CD4-positive, alpha-beta T cell (primary cell): ENCODE measurements around the gene HBM. TPM values are rescaled to one million over a fixed set of nuclear protein-coding genes. Genes with fewer than 3 reads are reported as not detected.
"Not testable (repeated sequence)": the region's sequence is repeated elsewhere in the genome, so short reads cannot be mapped to it uniquely, and the experiment has no call there.

Experiments used
- ATAC-seq: fragments of 200-7000 bp; cut with Tn5 transposase; one replicate; pipeline ENCODE4 v1.10.0; 2022; ENCODE audit warnings: mild to moderate bottlenecking; ENCODE audit not compliant: poor library complexity
- CTCF ChIA-PET: fragments of 350-600 bp; sonication (Branson Sonifier 250); formaldehyde crosslinking; loops from one replicate; lab custom pipeline; 2021; ENCODE audit warnings: antibody characterized with exemption, inconsistent platforms; lab: Charles Lee
- POLR2A ChIA-PET: fragments of 350-600 bp; sonication (Branson Sonifier 250); formaldehyde crosslinking; loops from one replicate; lab custom pipeline; 2021; ENCODE audit warnings: antibody characterized with exemption, inconsistent platforms; lab: Charles Lee
- DNase-seq, 14 experiments: peaks; one replicate each; pipeline ENCODE4 v3.0.0-alpha.2; 2013 to 2020; ENCODE audit warnings: mixed read lengths in 2 of 14
- H3K27ac ChIP-seq, 2 donors: one replicate each; pipeline versions ENCODE4 v1.5.1 to v1.7.0; 2013; ENCODE audit warnings: low read length in 2 of 2, low read depth in 1 of 2, mild to moderate bottlenecking in 1 of 2
- H3K27me3 ChIP-seq, 2 experiments: 1 replicate in 1 of 2; 2 replicates in 1 of 2; pipeline versions ENCODE4 v1.6.1 to v1.7.0; 2013; ENCODE audit warnings: low read length in 2 of 2, control low read depth in 1 of 2, mild to moderate bottlenecking in 1 of 2, moderate library complexity in 1 of 2; ENCODE audit not compliant: insufficient read depth in 2 of 2, control insufficient read depth in 1 of 2
- H3K36me3 ChIP-seq: one replicate; pipeline ENCODE4 v1.6.1; 2013; ENCODE audit warnings: low read length, control low read depth; ENCODE audit not compliant: insufficient read depth
- H3K4me1 ChIP-seq: one replicate; pipeline ENCODE4 v1.6.1; 2013; ENCODE audit warnings: low read length, control low read depth; ENCODE audit not compliant: insufficient read depth
- H3K4me3 ChIP-seq: one replicate; pipeline ENCODE4 v1.5.1; 2013; ENCODE audit warnings: mild to moderate bottlenecking, low read length, moderate library complexity
- H3K9me3 ChIP-seq, 2 experiments: 1 replicate in 1 of 2; 2 replicates in 1 of 2; pipeline versions ENCODE4 v1.6.1 to v1.7.0; 2013; ENCODE audit warnings: low read length in 2 of 2, mild to moderate bottlenecking in 2 of 2, control low read depth in 1 of 2, moderate library complexity in 1 of 2; ENCODE audit not compliant: control insufficient read depth in 1 of 2, insufficient read depth in 1 of 2
- H3K27ac Mint-ChIP-seq: one replicate; pipeline ENCODE4 v1.8.0; 2020; ENCODE audit warnings: mixed read lengths
- H3K27me3 Mint-ChIP-seq: one replicate; pipeline ENCODE4 v1.8.0; 2021; ENCODE audit warnings: mixed read lengths
- H3K36me3 Mint-ChIP-seq: one replicate; pipeline ENCODE4 v1.8.0; 2021; ENCODE audit warnings: low read depth, mixed read lengths
- H3K4me1 Mint-ChIP-seq: one replicate; pipeline ENCODE4 v1.8.0; 2021; ENCODE audit warnings: low read depth, mixed read lengths
- H3K4me3 Mint-ChIP-seq: one replicate; pipeline ENCODE4 v1.8.0; 2020; ENCODE audit warnings: mild to moderate bottlenecking, mixed read lengths
- H3K9me3 Mint-ChIP-seq: one replicate; pipeline ENCODE4 v1.8.0; 2020; ENCODE audit warnings: mixed read lengths
- intact Hi-C, 2 experiments: fragments of 100-400 bp; cut with DNase I in 1 of 2; cut with micrococcal nuclease in 1 of 2; formaldehyde crosslinking; loops; one replicate each; pipeline versions ENCODE4 v1.15.1 to v1.9.0; 2023 to 2025; cut with DNase I, micrococcal nuclease
- total RNA-seq, 174 experiments: library from RNA in 2 of 174; stranded (reverse) in 2 of 174; gene quantifications; one replicate each; pipeline ENCODE4 v1.2.3 and lab custom pipeline; 2021 to 2026
- TF ChIP-seq, protein P1 (sequence below): fragments of 200-600 bp; IDR thresholded peaks from one replicate; pipeline ENCODE4 v1.8.0; 2022; ENCODE audit warnings: antibody characterized with exemption, mild to moderate bottlenecking

HBM gene
- total RNA-seq, 2 experiments from 2014 or later = not detected

DNA sequence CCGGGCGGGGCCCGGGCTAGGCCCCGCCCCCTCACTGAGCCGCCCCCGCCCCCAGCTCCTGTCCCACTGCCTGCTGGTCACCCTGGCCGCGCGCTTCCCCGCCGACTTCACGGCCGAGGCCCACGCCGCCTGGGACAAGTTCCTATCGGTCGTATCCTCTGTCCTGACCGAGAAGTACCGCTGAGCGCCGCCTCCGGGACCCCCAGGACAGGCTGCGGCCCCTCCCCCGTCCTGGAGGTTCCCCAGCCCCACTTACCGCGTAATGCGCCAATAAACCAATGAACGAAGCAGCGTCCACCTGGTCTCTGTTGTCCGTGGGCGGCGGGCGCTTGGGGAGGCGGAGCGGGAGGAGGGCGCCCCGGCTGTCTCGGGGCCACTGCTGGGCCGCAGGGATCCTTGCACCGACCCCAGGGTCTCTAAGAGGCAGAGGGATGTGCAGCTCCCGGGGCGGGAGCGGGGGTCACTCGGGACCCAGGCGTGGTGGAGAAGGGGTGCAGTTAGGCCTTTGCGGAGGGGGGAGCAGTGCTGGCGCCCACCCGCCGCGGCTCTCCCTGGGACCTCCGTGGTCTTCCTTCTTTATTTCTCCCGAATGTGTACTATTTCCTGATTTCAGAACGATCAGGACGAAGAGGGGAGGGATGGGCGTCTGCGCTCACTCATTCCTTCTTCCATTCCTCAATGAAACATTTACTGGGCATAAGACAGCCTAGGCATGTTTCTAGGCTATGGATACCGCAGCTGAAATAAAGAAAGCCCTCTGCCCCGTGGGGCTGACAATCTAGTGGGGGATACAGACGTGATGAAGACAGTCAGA lies 11.4 kb upstream of the HBM start:
- ATAC-seq = peak; percentile 37
- Histone ChIP-seq H3K9me3 (peaks cover 0 to 5% of the 10 kb centered on the region in 2 experiments), H3K4me3 (peak overlapping the region; percentile 42), H3K27ac (no peak overlapping the region), H3K36me3 (no peaks in the 10 kb centered on the region), H3K27me3 (peaks cover 17 to 26% of the 10 kb centered on the region in 2 experiments), H3K4me1 (peaks cover 10% of the 10 kb centered on the region)
- Mint-ChIP-seq H3K4me1 (peaks cover 6% of the 10 kb centered on the region), H3K4me3 (peak overlapping the region; percentile 78), H3K27ac (no peak overlapping the region), H3K36me3 (no peaks in the 10 kb centered on the region), H3K27me3 (peaks cover 67% of the 10 kb centered on the region), H3K9me3 (no peaks in the 10 kb centered on the region)
- no peak for DNase-seq
- TF ChIP-seq, protein P1, sequence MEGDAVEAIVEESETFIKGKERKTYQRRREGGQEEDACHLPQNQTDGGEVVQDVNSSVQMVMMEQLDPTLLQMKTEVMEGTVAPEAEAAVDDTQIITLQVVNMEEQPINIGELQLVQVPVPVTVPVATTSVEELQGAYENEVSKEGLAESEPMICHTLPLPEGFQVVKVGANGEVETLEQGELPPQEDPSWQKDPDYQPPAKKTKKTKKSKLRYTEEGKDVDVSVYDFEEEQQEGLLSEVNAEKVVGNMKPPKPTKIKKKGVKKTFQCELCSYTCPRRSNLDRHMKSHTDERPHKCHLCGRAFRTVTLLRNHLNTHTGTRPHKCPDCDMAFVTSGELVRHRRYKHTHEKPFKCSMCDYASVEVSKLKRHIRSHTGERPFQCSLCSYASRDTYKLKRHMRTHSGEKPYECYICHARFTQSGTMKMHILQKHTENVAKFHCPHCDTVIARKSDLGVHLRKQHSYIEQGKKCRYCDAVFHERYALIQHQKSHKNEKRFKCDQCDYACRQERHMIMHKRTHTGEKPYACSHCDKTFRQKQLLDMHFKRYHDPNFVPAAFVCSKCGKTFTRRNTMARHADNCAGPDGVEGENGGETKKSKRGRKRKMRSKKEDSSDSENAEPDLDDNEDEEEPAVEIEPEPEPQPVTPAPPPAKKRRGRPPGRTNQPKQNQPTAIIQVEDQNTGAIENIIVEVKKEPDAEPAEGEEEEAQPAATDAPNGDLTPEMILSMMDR = no peak
- intact Hi-C loops = no loop called here
- CTCF ChIA-PET = no interaction called here
- POLR2A ChIA-PET = no interaction called here

DNA sequence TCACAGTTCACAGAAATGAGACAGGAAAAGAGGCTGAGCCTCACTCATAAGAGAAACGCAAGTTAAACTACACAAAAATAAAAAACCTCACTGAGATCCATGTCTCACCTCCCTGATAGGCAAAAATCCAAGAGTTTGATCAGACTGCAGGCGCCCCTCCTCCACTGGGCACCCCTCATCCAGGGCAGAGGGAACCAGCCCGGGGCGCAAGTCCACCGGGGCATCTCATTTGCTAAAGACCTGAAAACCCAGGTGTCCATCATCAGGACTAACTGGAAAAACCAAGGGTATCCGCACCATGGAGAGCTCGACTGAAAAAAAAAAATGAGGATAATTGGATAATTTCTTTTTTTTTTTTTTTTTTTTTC lies 10.8 kb upstream of the HBM start:
- Histone ChIP-seq H3K27ac (no peak overlapping the region), H3K36me3 (no peaks in the 10 kb centered on the region), H3K4me1 (peaks cover 10% of the 10 kb centered on the region), H3K9me3 (peaks cover 0 to 5% of the 10 kb centered on the region in 2 experiments), H3K27me3 (peaks cover 17 to 26% of the 10 kb centered on the region in 2 experiments), H3K4me3 (peak overlapping the region; percentile 42)
- peaks cover 66% of the 10 kb centered on the region for H3K27me3 Mint-ChIP-seq
- H3K27ac Mint-ChIP-seq = no peak overlapping the region
- no peaks in the 10 kb centered on the region for H3K9me3 Mint-ChIP-seq
- DNase-seq (no peak), ATAC-seq (no peak)
- peak overlapping the region; percentile 78 for H3K4me3 Mint-ChIP-seq
- ChIA-PET CTCF (no interaction called here), POLR2A (no interaction called here)
- TF ChIP-seq, protein P1 = no peak
- intact Hi-C loops = no loop called here
- no peaks in the 10 kb centered on the region for H3K36me3 Mint-ChIP-seq
- H3K4me1 Mint-ChIP-seq = peaks cover 6% of the 10 kb centered on the region

DNA sequence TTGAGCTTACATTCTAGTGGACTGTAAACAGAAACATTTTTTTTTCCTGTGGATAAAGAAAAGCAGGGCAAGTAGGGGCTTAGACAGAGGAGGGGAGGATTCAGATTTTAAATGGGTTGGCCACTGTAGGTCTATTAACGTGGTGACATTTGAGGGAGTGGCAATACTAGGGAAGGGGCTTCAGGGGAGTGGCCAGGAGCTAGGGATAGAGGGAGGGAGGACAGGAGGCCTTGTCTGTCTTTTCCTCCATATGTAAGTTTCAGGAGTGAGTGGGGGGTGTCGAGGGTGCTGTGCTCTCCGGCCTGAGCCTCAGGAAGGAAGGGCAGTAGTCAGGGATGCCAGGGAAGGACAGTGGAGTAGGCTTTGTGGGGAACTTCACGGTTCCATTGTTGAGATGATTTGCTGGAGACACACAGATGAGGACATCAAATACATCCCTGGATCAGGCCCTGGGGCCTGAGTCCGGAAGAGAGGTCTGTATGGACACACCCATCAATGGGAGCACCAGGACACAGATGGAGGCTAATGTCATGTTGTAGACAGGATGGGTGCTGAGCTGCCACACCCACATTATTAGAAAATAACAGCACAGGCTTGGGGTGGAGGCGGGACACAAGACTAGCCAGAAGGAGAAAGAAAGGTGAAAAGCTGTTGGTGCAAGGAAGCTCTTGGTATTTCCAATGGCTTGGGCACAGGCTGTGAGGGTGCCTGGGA lies 6.5 kb upstream of the HBM start:
- H3K27ac ChIP-seq = no peak overlapping the region
- H3K36me3 ChIP-seq = no peaks in the 10 kb centered on the region
- ChIA-PET CTCF (no interaction called here), POLR2A (no interaction called here)
- H3K4me1 ChIP-seq = peaks cover 8% of the 10 kb centered on the region
- peaks cover 0 to 4% of the 10 kb centered on the region in 2 experiments for H3K9me3 ChIP-seq
- Mint-ChIP-seq H3K4me3 (no peak overlapping the region), H3K9me3 (no peaks in the 10 kb centered on the region), H3K4me1 (peaks cover 10% of the 10 kb centered on the region), H3K27ac (no peak overlapping the region), H3K36me3 (no peaks in the 10 kb centered on the region), H3K27me3 (peaks cover 58% of the 10 kb centered on the region)
- ATAC-seq (no peak), DNase-seq (no peak)
- TF ChIP-seq, protein P1 = no peak
- intact Hi-C loops = no loop called here
- H3K4me3 ChIP-seq = no peak overlapping the region
- H3K27me3 ChIP-seq = peaks cover 28 to 33% of the 10 kb centered on the region in 2 experiments

DNA sequence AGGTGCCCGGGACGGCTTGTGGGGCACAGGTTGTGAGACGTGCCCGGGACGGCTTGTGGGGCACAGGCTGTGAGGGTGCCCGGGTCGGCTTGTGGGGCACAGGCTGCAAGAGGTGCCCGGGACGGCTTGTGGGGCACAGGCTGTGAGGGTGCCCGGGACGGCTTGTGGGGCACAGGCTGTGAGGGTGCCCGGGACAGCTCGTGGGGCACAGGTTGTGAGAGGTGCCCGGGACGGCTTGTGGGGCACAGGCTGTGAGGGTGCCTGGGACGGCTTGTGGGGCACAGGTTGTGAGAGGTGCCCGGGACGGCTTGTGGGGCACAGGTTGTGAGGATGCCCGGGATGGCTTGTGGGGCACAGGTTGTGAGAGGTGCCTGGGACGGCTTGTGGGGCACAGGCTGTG lies 5.5 kb upstream of the HBM start:
- H3K9me3 Mint-ChIP-seq, DNase-seq, H3K4me3 ChIP-seq, H3K4me1 Mint-ChIP-seq, H3K36me3 Mint-ChIP-seq, H3K27ac ChIP-seq, ATAC-seq, H3K36me3 ChIP-seq, H3K4me3 Mint-ChIP-seq, CTCF ChIA-PET, POLR2A ChIA-PET, intact Hi-C loops, H3K27ac Mint-ChIP-seq, H3K9me3 ChIP-seq, H3K4me1 ChIP-seq: not testable (repeated sequence)
- peaks cover 23 to 28% of the 10 kb centered on the region in 2 experiments for H3K27me3 ChIP-seq
- peaks cover 51% of the 10 kb centered on the region for H3K27me3 Mint-ChIP-seq
